ENCODE measurements around the gene PTTG1IP2.
A peak's percentile ranks its signal among the peaks of the same experiment; 100 is the strongest.

DNA sequence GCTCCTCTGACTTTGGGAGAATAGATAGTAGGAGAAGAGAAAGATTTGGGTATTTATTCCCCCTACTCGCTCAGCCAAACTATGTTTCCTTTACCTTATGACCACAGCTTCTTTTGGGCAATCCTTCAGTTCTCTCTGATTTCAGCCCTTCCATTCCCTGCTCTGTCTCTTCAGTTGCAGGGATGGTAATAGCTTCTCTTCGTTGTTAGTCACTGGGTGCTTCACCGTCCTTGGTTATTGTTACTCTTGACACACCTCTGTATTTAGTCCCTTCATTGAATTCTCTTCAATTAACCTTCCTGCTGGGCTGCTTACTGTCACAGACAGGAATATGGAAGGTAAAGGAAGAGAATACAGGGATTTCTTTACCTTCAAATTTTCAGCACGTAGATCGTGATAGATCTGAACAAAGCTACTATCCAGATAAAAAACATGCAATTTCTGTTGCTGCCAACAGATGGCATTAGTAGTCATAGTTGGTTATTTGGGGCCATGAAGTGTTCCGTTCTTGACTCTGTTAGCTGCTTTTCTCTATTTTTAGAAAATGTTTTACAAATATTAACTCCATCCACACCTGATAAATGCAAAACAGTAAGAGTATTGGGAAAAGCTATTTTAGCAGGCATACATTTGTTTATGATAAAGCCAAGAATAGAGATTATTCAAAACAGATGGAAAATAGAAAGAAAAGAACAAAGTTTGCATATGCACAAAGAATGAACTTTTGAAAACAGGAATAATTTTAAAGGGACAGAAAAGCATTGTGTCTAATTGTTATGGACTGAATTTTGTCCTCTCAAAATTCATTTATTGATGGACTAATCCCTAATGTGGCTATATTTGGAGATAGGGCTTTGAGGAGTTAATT is 14.0 kb upstream of the PTTG1IP2 start:
- TF ChIP-seq, protein P1, sequence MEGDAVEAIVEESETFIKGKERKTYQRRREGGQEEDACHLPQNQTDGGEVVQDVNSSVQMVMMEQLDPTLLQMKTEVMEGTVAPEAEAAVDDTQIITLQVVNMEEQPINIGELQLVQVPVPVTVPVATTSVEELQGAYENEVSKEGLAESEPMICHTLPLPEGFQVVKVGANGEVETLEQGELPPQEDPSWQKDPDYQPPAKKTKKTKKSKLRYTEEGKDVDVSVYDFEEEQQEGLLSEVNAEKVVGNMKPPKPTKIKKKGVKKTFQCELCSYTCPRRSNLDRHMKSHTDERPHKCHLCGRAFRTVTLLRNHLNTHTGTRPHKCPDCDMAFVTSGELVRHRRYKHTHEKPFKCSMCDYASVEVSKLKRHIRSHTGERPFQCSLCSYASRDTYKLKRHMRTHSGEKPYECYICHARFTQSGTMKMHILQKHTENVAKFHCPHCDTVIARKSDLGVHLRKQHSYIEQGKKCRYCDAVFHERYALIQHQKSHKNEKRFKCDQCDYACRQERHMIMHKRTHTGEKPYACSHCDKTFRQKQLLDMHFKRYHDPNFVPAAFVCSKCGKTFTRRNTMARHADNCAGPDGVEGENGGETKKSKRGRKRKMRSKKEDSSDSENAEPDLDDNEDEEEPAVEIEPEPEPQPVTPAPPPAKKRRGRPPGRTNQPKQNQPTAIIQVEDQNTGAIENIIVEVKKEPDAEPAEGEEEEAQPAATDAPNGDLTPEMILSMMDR (IDR thresholded peaks at IDR 0.05), result peak; percentile 93
- TF ChIP-seq ZFX (IDR thresholded peaks at IDR 0.05; ENCODE audit: borderline replicate concordance), result no peak
